Right lobe of liver (tissue), 6 donors: ENCODE measurements around the gene CHRNA3. TPM values are rescaled to one million over a fixed set of nuclear protein-coding genes. Genes with fewer than 3 reads are reported as not detected.

ENCODE experiments used
- ATAC-seq, 4 donors: fragments of 200-7000 bp; cut with Tn5 transposase; one replicate each; pipeline ENCODE4 v1.9.1; 2020; ENCODE audit warnings: mild to moderate bottlenecking in 4 of 4, moderate library complexity in 4 of 4
- DNase-seq, 3 donors: peaks; one replicate each; pipeline ENCODE4 v3.0.0-alpha.2; 2020
- H3K27ac ChIP-seq, 3 donors: fragments of 200-600 bp; one replicate each; pipeline ENCODE4 v1.8.0; 2022
- H3K27me3 ChIP-seq, 2 donors: fragments of 200-600 bp; one replicate each; pipeline ENCODE4 v1.8.0; 2022
- H3K36me3 ChIP-seq, 4 donors: fragments of 200-600 bp; sonication (generic) in 1 of 4; one replicate each; pipeline versions ENCODE4 v1.5.1 to v1.8.0; 2017 to 2022; ENCODE audit warnings: control low read depth in 1 of 4
- H3K4me1 ChIP-seq, 4 donors: fragments of 200-600 bp; sonication (generic) in 1 of 4; one replicate each; pipeline versions ENCODE4 v1.5.1 to v1.8.0; 2017 to 2022; ENCODE audit warnings: control low read depth in 1 of 4
- H3K4me3 ChIP-seq, 3 donors: fragments of 200-600 bp; one replicate each; pipeline ENCODE4 v1.8.0; 2022
- H3K9me3 ChIP-seq, 4 donors: fragments of 200-600 bp; sonication (generic) in 1 of 4; one replicate each; pipeline versions ENCODE4 v1.5.1 to v1.8.0; 2017 to 2022; ENCODE audit warnings: control low read depth in 1 of 4
- POLR2A ChIP-seq: fragments of 450-650 bp; IDR thresholded peaks from one replicate; pipeline ENCODE4 v1.6.1; 2017; ENCODE audit warnings: antibody characterized with exemption, mild to moderate bottlenecking
- WGBS: methylation state at CpG from one replicate; pipeline ENCODE4 v1.1.6; 2018; ENCODE audit warnings: low coverage, low lambda C conversion rate; ENCODE audit not compliant: insufficient coverage; ENCODE audit errors: missing lambda C conversion rate; 5-methylcytosine and 5-hydroxymethylcytosine counted together
- intact Hi-C, 2 donors: fragments of 100-400 bp; cut with DNase I; formaldehyde crosslinking; loops; one replicate each; pipeline versions ENCODE4 v1.11.2 to v1.14.1; 2022
- total RNA-seq, 6 experiments: library from RNA; depleted of rRNA in 2 of 6; stranded (reverse); fragments of >200 nt in 2 of 6; fragmentation: NEBNext Ultra II Directional in 3 of 6; extraction: Animal tissue kit (Norgen Biotek cat#: 25700) in 3 of 6; gene quantifications; one replicate each; pipeline versions ENCODE4 v1.1.0 to v1.2.4, GENCODE V29; 2016 to 2023
- TF ChIP-seq, protein P1 (sequence below), 4 donors: fragments of 200-600 bp in 3 of 4; fragments of 450-650 bp in 1 of 4; IDR thresholded peaks; one replicate each; pipeline versions ENCODE4 v1.5.1 to v1.8.0; 2016 to 2022; ENCODE audit warnings: antibody characterized with exemption in 4 of 4, mild to moderate bottlenecking in 2 of 4
- donor health status: DM: no; HTN: yes; CAD: no.
- donor health status: DM: no; HTN: no; CAD: no.
- donor health status: DM: no; HTN: no; CAD: no.
- donor health status: DM: no; HTN: yes; CAD: no.
- donor health status: DM: no; HTN: yes; CAD: no.

The CHRNA3 gene
- total RNA-seq, 6 experiments from 2014 or later = not detected

DNA sequence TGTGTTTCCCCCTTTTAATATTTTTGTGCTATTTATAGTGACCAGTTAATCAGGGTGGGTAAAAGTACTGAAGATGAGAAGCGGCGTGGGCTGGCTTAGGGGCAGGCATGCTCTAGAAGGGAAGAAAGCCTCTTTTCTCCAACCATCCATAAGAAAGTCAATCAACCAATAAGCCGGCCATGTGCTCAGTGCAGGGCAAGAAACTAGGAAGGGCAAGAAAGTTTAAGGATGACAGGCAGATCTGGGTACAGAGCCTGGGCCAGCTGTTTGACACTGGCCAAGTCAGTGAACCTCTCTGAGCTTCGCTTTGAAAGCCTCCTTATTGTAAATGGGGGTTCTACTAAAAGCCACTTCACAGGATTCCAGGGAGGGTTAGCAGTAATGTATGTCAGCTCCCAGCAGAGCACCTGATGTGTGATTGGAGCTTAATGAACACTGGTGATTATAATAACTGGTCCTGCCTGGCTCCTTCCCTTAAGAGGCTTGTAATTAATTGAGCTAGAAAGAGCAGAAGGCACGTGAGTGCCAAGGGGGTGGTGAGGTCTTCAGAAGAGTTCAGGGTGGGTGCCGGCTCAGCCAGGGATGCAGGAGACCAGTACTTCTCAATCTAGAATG lies 5.7 kb upstream of the CHRNA3 start:
- ATAC-seq (no peak), DNase-seq (no peak)
- no peaks in the 10 kb centered on the region for H3K36me3 ChIP-seq
- WGBS = 63% methylated on average over 6 of the region's 6 CpGs
- TF ChIP-seq, protein P1, sequence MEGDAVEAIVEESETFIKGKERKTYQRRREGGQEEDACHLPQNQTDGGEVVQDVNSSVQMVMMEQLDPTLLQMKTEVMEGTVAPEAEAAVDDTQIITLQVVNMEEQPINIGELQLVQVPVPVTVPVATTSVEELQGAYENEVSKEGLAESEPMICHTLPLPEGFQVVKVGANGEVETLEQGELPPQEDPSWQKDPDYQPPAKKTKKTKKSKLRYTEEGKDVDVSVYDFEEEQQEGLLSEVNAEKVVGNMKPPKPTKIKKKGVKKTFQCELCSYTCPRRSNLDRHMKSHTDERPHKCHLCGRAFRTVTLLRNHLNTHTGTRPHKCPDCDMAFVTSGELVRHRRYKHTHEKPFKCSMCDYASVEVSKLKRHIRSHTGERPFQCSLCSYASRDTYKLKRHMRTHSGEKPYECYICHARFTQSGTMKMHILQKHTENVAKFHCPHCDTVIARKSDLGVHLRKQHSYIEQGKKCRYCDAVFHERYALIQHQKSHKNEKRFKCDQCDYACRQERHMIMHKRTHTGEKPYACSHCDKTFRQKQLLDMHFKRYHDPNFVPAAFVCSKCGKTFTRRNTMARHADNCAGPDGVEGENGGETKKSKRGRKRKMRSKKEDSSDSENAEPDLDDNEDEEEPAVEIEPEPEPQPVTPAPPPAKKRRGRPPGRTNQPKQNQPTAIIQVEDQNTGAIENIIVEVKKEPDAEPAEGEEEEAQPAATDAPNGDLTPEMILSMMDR (IDR thresholded peaks at IDR 0.05) = no peak
- TF ChIP-seq POLR2A = no peak
- no peak overlapping the region for H3K4me3 ChIP-seq
- H3K4me1 ChIP-seq = no peaks in the 10 kb centered on the region
- no peaks in the 10 kb centered on the region for H3K27me3 ChIP-seq
- intact Hi-C loops = no loop called here
- no peaks in the 10 kb centered on the region for H3K9me3 ChIP-seq
- no peak overlapping the region for H3K27ac ChIP-seq

DNA sequence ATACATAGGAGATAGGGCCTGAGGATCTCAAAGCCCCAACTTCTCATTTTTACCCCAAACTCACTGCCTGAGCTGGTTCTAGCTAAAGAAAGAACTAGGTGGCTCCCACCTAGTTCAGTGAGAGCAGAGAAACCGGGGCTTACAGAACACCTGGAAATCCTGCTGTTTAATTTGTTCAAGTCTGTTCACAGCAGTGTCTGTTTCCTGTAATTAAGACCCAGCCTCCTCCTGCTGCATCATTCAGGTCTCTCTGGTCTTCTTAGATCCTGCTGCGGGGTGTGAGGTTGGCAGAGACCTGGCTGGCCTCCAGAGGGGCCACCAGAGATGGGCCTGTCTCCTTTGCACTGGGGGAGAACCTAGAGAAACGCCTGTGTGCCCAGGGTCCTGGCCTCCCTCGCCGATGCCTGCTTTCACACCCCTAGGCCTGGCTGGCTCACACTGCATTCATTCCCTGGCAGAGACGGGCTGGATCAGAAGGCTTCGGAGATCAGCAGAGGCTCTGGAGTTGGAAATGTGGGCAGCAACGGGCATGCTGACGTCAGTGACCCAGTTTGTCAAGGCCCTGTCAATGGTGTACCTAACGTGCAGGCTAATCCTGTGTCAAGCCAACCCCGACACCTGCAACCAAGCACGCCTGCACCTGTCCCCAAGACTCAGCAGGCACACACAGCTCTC lies 4.9 kb upstream of the CHRNA3 start:
- TF ChIP-seq POLR2A = no peak
- TF ChIP-seq, protein P1 (IDR thresholded peaks at IDR 0.05) = no peak
- WGBS = 27% methylated on average over 1 of the region's 12 CpGs
- Histone ChIP-seq H3K36me3 (no peaks in the 10 kb centered on the region), H3K9me3 (no peaks in the 10 kb centered on the region), H3K4me3 (no peak overlapping the region), H3K4me1 (peaks cover 0 to 4% (median 0%) of the 10 kb centered on the region in 4 donors), H3K27me3 (peaks cover 0 to 5% of the 10 kb centered on the region in 2 donors), H3K27ac (no peak overlapping the region)
- intact Hi-C loops = no loop called here
- no peak for DNase-seq
- no peak for ATAC-seq

DNA sequence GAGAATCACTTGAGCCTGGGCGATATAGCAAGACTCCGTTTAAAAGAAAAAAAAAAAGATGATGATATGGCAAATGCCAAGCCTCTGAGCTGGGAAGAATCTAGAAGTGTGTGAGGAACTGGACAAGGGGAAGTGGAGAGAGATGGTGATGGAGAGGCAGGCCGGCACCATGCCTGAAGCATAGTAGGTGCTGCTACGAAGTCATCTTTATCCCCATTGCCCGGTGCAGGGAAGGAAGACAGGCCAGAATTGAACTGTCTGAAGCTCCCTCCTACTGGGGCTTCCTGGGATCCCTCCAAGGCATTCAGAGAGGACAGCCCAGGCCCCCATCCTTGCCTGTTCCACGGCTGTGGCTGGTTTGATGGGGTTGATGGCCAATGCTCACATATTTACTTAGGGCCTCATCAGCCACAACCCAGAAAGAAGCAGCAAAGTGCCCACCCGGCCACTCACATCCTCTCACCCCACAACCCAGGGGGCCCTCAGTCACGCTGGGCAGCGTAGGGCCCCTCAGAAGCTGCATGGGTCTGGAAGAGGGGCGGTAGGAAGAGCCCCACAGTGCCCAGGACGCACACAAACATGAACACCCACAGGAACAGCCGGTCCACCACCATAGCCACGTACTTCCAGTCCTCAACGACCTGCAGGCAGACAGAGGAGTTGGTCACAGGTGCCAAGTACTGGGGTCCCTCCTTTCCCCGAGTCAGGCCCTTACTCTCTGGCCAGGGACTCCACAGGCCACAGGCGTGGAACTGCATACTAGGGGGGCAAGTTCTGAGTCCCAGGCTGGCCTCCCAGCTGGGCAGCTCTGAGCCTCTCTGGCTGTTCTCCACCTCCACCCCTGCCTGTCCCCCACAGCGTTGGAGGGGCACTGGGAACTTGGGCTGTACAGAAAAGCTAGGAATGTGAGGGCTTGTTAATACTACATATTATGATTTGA lies 4.1 kb upstream of the CHRNA3 start:
- DNase-seq = no peak
- Histone ChIP-seq H3K36me3 (no peaks in the 10 kb centered on the region), H3K4me3 (no peak overlapping the region), H3K27ac (no peak overlapping the region), H3K4me1 (peaks cover 0 to 4% (median 0%) of the 10 kb centered on the region in 4 donors), H3K9me3 (no peaks in the 10 kb centered on the region), H3K27me3 (peaks cover 0 to 9% of the 10 kb centered on the region in 2 donors)
- 74% methylated on average over 8 of the region's 17 CpGs for WGBS
- TF ChIP-seq, protein P1 (IDR thresholded peaks at IDR 0.05) = no peak
- no peak for TF ChIP-seq POLR2A
- intact Hi-C loops = no loop called here
- ATAC-seq = no peak

DNA sequence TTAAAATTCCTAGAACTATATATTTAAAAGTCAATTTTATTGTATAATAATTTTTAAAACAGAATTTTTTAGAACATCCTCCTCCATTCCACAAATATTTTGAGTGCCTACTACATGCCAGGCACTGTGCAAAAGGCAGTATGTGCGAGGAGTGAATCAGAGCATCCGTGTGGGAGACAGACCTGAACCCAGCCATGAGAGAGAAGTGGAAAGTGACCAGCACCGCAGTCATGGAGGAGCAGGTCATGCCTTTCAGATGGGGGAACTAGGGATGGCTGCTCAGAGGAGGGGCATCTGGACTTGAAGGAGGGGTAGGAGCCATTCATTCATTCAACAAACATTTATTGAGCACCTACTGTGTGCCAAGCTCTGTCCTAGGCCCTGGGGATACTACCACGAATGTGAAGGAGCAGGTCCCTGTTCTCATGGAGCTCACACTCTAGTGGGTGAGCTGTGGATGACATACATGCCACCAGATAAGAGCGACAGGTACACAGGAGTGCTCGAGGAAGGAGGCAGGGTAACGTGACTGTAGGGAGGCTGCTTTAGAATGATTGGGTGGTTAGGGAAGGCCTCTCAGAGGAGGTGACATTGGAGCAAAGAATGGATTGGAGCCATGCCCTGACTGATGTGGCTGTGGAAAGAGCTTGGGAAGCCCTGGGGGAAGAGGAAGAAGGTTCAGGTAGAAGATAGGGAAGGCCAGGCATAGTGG lies 3.1 kb upstream of the CHRNA3 start:
- Histone ChIP-seq H3K36me3 (no peaks in the 10 kb centered on the region), H3K4me3 (no peak overlapping the region), H3K27me3 (peaks cover 0 to 17% of the 10 kb centered on the region in 2 donors), H3K4me1 (peaks cover 0 to 4% (median 0%) of the 10 kb centered on the region in 4 donors), H3K9me3 (no peaks in the 10 kb centered on the region), H3K27ac (no peak overlapping the region)
- DNase-seq = no peak
- 73% methylated on average over 6 of the region's 7 CpGs for WGBS
- intact Hi-C loops = no loop called here
- TF ChIP-seq POLR2A = no peak
- TF ChIP-seq, protein P1 (IDR thresholded peaks at IDR 0.05) = no peak
- no peak for ATAC-seq
